ENCODE measurements around the gene MYO1E.

The MYO1E gene

GRCh38 chr15:59306520-59307164 lies 66.0 kb downstream of the MYO1E start:
- no peak overlapping the region for H3K4me3 ChIP-seq (ENCODE audit: low read length)
- no peak for TF ChIP-seq ZNF274 (IDR thresholded peaks at IDR 0.05; ENCODE audit: low read depth, low read length)

DNA sequence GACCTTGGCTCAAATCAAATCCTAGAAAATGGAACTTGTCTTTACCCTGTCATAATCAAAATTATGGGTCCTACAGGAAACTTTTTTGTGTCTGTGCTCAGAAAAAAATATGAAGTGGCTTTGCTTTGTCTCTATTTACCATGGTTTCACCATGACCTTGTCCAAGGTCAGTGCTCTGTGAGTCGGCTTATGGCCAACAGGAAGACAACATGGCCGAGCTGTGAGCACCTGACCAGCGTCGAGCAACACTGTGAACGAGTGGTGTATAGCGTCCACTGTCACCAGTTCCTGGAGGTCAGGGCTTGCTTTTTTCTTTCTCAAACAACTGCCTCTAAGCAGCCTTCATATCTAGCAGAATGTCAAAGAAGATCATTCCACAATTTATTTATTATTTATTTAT lies 67.9 kb downstream of the MYO1E start:
- H3K4me3 ChIP-seq (ENCODE audit: low read length): no peak overlapping the region
- TF ChIP-seq ZNF274 (IDR thresholded peaks at IDR 0.05; ENCODE audit: low read depth, low read length): no peak

DNA sequence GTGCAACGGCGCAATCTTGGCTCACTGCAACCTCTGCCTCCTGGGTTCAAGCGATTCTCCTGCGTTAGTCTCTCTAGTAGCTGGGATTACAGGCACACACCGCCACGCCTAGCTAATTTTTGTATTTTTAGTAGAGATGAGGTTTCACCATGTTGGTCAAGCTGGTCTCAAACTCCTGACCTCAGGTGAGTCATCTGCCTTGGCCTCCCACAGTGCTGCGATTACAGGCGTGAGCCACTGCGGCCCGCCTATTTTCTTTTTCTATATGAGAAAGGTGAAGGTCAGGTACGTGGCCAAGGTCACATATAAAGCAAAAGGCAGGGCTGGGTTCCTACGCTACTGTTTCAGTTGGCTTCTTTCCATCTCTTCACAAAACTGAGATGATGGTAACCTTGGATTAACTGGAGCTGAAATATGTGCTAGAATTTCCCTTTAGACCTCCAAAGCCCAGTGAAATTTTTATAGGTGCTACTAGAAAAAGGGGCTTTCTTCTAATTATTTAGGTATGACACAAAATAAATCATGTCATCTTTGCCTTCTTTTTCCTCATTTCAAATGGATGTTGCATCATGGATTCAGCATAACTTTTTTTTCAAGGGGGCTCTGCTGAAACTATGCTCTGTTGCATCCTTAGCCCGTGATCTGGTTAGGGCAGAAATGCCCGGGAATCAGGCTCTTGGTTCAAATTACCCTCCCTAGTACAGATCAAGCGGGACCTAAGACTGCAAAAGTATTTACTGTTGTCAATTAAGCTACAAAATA lies 68.5 kb downstream of the MYO1E start:
- no peak for TF ChIP-seq ZNF274 (IDR thresholded peaks at IDR 0.05; ENCODE audit: low read depth, low read length)
- H3K4me3 ChIP-seq (ENCODE audit: low read length): no peak overlapping the region; the same call in 1 of the 2 replicates

DNA sequence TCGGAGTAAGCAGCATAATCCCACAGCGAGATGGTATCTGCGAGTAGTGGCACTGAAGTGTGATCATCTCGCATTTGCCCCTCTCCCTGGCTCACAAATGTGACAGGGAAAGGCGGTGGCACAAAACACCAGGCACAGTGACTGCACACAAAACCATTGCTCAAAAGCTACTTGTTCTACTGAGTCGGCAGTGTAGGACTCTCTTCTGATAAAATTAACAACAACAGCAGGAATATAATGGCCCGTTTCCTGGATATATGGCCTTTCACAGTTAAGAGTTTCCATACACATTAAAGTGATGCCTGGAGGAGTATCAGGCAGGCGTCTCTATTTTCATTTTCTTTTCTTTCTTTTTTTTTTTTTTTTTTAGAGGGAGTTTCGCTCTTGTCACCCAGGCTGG lies 69.0 kb downstream of the MYO1E start:
- no peak for TF ChIP-seq ZNF274 (IDR thresholded peaks at IDR 0.05; ENCODE audit: low read depth, low read length)
- H3K4me3 ChIP-seq (ENCODE audit: low read length): no peak overlapping the region; the same call in 1 of the 2 replicates

DNA sequence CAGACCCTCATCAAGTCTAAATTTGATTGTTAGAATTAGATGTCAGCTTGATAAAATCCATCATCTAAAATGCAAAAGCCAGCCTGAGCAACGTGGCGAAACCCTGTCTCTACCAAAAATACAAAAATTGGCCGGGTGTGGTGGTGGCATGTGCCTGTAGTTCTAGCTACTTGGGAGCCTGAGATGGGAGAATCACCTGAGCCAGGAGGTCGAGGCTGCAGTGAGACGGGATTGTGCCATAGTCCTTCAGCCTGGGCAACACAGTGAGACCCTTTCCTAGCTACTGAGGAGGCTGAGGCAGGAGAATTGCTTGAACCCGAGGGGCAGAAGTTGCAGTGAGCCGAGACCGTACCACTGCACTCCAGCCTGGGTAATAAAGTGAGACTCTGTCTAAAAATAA lies 69.5 kb downstream of the MYO1E start:
- H3K4me3 ChIP-seq (ENCODE audit: low read length): no peak overlapping the region; the same call in 1 of the 2 replicates
- TF ChIP-seq ZNF274 (IDR thresholded peaks at IDR 0.05; ENCODE audit: low read depth, low read length): no peak

DNA sequence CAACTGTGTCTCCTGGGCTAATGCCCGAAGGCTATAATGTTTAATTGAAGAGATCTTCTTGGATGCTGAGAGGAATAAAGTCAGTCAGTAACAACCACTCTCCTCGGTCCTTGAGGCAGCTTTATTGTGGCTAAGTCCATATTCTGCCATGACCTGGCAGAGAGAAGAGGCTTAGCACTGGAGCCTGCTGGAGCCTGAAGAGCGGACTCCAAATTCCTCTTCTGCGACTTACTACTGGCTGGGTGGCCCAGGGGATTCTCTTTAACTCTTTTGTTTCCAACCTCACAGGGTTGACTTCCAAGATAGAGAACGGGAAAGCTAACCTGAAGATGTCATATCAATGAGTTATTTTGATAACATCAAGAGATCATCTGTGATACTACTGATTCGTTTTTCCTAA lies 71.1 kb downstream of the MYO1E start:
- no peak for TF ChIP-seq ZNF274 (IDR thresholded peaks at IDR 0.05; ENCODE audit: low read depth, low read length)
- no peak overlapping the region for H3K4me3 ChIP-seq (ENCODE audit: low read length)

- no peak for TF ChIP-seq ZNF274 (IDR thresholded peaks at IDR 0.05; ENCODE audit: low read depth, low read length)
- no peak overlapping the region; the same call in 1 of the 2 replicates for H3K4me3 ChIP-seq (ENCODE audit: low read length)
Measured at GRCh38 chr15:59300618-59301139, 72.0 kb downstream of the MYO1E start.

- H3K4me3 ChIP-seq (ENCODE audit: low read length): peak overlapping the region; percentile 46; the same call in 1 of the 2 replicates
- TF ChIP-seq ZNF274 (IDR thresholded peaks at IDR 0.05; ENCODE audit: low read depth, low read length): no peak
Measured at GRCh38 chr15:59299929-59300617, 72.6 kb downstream of the MYO1E start.

GRCh38 chr15:59298854-59299250 lies 73.8 kb downstream of the MYO1E start:
- TF ChIP-seq ZNF274 (IDR thresholded peaks at IDR 0.05; ENCODE audit: low read depth, low read length): no peak
- H3K4me3 ChIP-seq (ENCODE audit: low read length): no peak overlapping the region; the same call in 1 of the 2 replicates

- TF ChIP-seq ZNF274 (IDR thresholded peaks at IDR 0.05; ENCODE audit: low read depth, low read length): no peak
- H3K4me3 ChIP-seq (ENCODE audit: low read length): no peak overlapping the region; the same call in 1 of the 2 replicates
Measured at GRCh38 chr15:59298225-59298853, 74.3 kb downstream of the MYO1E start.

DNA sequence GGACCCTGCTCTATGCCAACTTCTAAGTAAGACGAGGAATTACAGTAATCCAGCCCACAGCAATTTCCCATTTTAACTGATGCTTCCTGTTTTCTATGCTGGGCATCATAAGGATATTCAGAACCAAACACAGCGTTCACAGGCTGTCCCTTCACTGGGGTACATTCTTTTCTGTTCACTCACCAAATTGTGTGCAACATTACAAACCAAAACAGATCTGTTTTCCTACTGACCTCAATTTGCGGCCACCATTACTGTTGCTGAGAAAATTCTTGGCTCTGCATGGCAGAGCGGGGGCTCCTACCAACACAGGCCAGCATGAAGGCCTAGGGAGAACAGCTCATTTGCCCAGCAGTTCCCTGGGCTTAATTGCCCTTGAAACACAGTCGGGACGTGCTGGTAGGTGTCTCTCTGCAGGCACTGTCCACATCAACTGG lies 76.5 kb downstream of the MYO1E start:
- H3K4me3 ChIP-seq (ENCODE audit: low read length): no peak overlapping the region
- TF ChIP-seq ZNF274 (IDR thresholded peaks at IDR 0.05; ENCODE audit: low read depth, low read length): no peak

GRCh38 chr15:59295261-59296001 lies 77.2 kb downstream of the MYO1E start:
- no peak for TF ChIP-seq ZNF274 (IDR thresholded peaks at IDR 0.05; ENCODE audit: low read depth, low read length)
- H3K4me3 ChIP-seq (ENCODE audit: low read length): no peak overlapping the region

GRCh38 chr15:59294574-59295260 lies 78.0 kb downstream of the MYO1E start:
- TF ChIP-seq ZNF274 (IDR thresholded peaks at IDR 0.05; ENCODE audit: low read depth, low read length): no peak
- no peak overlapping the region for H3K4me3 ChIP-seq (ENCODE audit: low read length)

Measured in GM08714 (cell line).